HepG2 (cell line): ENCODE results near the gene CAVIN3.

Source experiments
- EP300 ChIP-seq, 3 experiments: sonication (generic) in 1 of 3; formaldehyde crosslinking in 1 of 3; IDR thresholded peaks; 2 replicates each; pipeline versions ENCODE4 v1.5.1 to v1.6.1; 2011 to 2020; ENCODE audit warnings: low read depth in 2 of 3, low read length in 2 of 3, borderline replicate concordance in 1 of 3, improper control_type of control experiment in 1 of 3, mild to moderate bottlenecking in 1 of 3, missing genetic modification reagents in 1 of 3, moderate library complexity in 1 of 3
- ESRRA ChIP-seq: sonication (generic); formaldehyde crosslinking; IDR thresholded peaks from 2 replicates; pipeline ENCODE4 v1.5.1; 2020; ENCODE audit warnings: mild to moderate bottlenecking, low read depth, missing genetic modification reagents
- EZH2 ChIP-seq: conservative IDR thresholded peaks from 2 replicates; pipeline ENCODE4 v1.6.1; 2012; ENCODE audit warnings: mild to moderate bottlenecking, low read depth, low read length, moderate library complexity
- KAT7 ChIP-seq: IDR thresholded peaks from 2 replicates; pipeline ENCODE4 v1.6.1; 2018; ENCODE audit warnings: borderline replicate concordance, missing compliant biosample characterization
- MAFK ChIP-seq, 2 experiments: IDR thresholded peaks in 1 of 2; conservative IDR thresholded peaks in 1 of 2; 2 replicates each; pipeline ENCODE4 v1.6.1; 2011; ENCODE audit warnings: improper control_type of control experiment in 2 of 2, low read length in 2 of 2
- MYC ChIP-seq: sonication (generic); formaldehyde crosslinking; IDR thresholded peaks from 2 replicates; pipeline ENCODE4 v1.9.0; 2021; ENCODE audit warnings: missing genetic modification reagents, borderline replicate concordance
- ZNF567 ChIP-seq: sonication (generic); formaldehyde crosslinking; IDR thresholded peaks from 2 replicates; pipeline ENCODE4 v1.8.1; 2023; ENCODE audit warnings: mild to moderate bottlenecking, missing genetic modification reagents, borderline replicate concordance
- TF ChIP-seq, protein P1 (sequence below): sonication (generic); formaldehyde crosslinking; IDR thresholded peaks from 2 replicates; pipeline ENCODE4 v1.5.0; 2020; ENCODE audit warnings: mild to moderate bottlenecking, missing genetic modification reagents, moderate library complexity

DNA sequence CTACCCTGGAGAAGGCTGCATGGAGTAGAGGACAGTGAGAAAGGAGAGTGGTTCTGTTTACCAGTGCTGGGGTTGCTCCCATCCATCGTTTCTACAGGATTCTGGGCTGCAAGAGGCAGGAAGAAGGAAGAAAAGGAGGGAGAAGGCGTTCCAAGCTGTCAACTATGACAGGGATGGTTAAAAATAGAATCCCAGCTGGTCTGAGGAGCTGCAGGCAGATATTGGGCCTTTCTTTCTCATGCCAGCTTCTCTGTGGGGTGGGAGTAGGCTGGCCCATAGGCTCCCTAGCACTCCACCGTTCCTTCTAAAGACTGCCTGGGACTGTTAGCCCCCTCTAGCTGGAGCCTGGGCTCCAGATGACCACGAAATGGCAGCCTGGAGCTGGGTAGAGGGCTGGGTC, 47.1 kb downstream of the CAVIN3 start:
- TF ChIP-seq MAFK (conservative IDR thresholded peaks at IDR 0.05 in 1 of 2, IDR thresholded peaks at IDR 0.05 in 1 of 2; ENCODE audit: low read length in 2 of 2) = no peak
- TF ChIP-seq, protein P1, sequence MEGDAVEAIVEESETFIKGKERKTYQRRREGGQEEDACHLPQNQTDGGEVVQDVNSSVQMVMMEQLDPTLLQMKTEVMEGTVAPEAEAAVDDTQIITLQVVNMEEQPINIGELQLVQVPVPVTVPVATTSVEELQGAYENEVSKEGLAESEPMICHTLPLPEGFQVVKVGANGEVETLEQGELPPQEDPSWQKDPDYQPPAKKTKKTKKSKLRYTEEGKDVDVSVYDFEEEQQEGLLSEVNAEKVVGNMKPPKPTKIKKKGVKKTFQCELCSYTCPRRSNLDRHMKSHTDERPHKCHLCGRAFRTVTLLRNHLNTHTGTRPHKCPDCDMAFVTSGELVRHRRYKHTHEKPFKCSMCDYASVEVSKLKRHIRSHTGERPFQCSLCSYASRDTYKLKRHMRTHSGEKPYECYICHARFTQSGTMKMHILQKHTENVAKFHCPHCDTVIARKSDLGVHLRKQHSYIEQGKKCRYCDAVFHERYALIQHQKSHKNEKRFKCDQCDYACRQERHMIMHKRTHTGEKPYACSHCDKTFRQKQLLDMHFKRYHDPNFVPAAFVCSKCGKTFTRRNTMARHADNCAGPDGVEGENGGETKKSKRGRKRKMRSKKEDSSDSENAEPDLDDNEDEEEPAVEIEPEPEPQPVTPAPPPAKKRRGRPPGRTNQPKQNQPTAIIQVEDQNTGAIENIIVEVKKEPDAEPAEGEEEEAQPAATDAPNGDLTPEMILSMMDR (CRISPR knock-in tag) = no peak
- no peak for TF ChIP-seq KAT7 (CRISPR knock-in tag)
- TF ChIP-seq EZH2 = no peak
- no peak for TF ChIP-seq ZNF567
- no peak for TF ChIP-seq MYC (CRISPR knock-in tag)
- no peak for TF ChIP-seq EP300 (IDR thresholded peaks at IDR 0.05; ENCODE audit: low read depth in 2 of 2, low read length in 2 of 2)
- no peak for TF ChIP-seq EP300 (CRISPR knock-in tag; IDR thresholded peaks at IDR 0.05; ENCODE audit: borderline replicate concordance)
- no peak for TF ChIP-seq ESRRA (CRISPR knock-in tag)
